AG09309 (cell line): Measurements from ENCODE around the gene GFI1B.
A peak's percentile ranks its signal among the peaks of the same experiment; 100 is the strongest.
"Not testable (repeated sequence)": the region's sequence is repeated elsewhere in the genome, so short reads cannot be mapped to it uniquely, and the experiment has no call there.

Experiments
- DNase-seq: peaks from one replicate; pipeline ENCODE4 v3.0.0-alpha.2; 2010; ENCODE audit warnings: low read depth
- H3K4me3 ChIP-seq: 2 replicates; pipeline ENCODE4 v1.5.1; 2011; ENCODE audit warnings: mild to moderate bottlenecking, low read depth, low read length, moderate library complexity; ENCODE audit not compliant: control insufficient read depth
- CTCF ChIP-seq: IDR thresholded peaks from 2 replicates; pipeline ENCODE4 v1.5.1; 2011; ENCODE audit warnings: mild to moderate bottlenecking, low read depth, low read length, inconsistent platforms; ENCODE audit not compliant: insufficient read depth, control insufficient read depth; ENCODE audit errors: missing control alignments

GFI1B gene

GRCh38 chr9:133037775-133038515 lies 59.5 kb downstream of the GFI1B start:
- no peak for TF ChIP-seq CTCF
- DNase-seq, result no peak
- no peak overlapping the region for H3K4me3 ChIP-seq

- TF ChIP-seq CTCF, result peak; percentile 68
- DNase-seq, H3K4me3 ChIP-seq: not testable (repeated sequence)
Measured at GRCh38 chr9:133040892-133041479, 62.5 kb downstream of the GFI1B start.
